H1 (cell line): ENCODE data around the gene ZBTB34. TPM values are rescaled to one million over a fixed set of nuclear protein-coding genes. Genes with fewer than 3 reads are reported as not detected.

Experiments used
- CTCF ChIA-PET: fragments of 300-600 bp; sonication (Branson Sonifier 250); formaldehyde crosslinking; loops from one replicate; lab custom pipeline; 2021; ENCODE audit not compliant: partially characterized antibody; lab: Charles Lee
- POLR2A ChIA-PET: fragments of 300-600 bp; sonication (Branson Sonifier 250); formaldehyde crosslinking; loops from one replicate; lab custom pipeline; 2021; ENCODE audit warnings: inconsistent platforms; ENCODE audit not compliant: partially characterized antibody; lab: Charles Lee
- DNase-seq, 2 experiments: peaks; one replicate each; pipeline versions ENCODE4 v3.0.0 to v3.0.0-alpha.2; 2010 to 2022; ENCODE audit warnings: low spot score in 2 of 2, low read depth in 1 of 2, mixed read lengths in 1 of 2
- FAIRE-seq: peaks from 2 replicates; lab custom pipeline; 2011; peaks lifted over from hg19 to GRCh38; lab: Jason Lieb, UNC
- H2AFZ ChIP-seq: 2 replicates; pipeline ENCODE4 v1.8.1; 2012; ENCODE audit warnings: low read length, inconsistent platforms
- H2AK5ac ChIP-seq: 2 replicates; pipeline ENCODE4 v1.6.1; 2013; ENCODE audit warnings: low read depth, low read length
- H2BK120ac ChIP-seq: replicated peaks from 2 replicates; pipeline ENCODE3; 2013; ENCODE audit warnings: low read depth, low read length, inconsistent platforms
- H2BK12ac ChIP-seq: 2 replicates; pipeline ENCODE4 v1.6.1; 2013; ENCODE audit warnings: low read depth, low read length
- H2BK15ac ChIP-seq: 2 replicates; pipeline ENCODE4 v1.6.1; 2013; ENCODE audit warnings: low read length
- H2BK20ac ChIP-seq: 2 replicates; pipeline ENCODE4 v1.6.1; 2013; ENCODE audit warnings: low read length
- H2BK5ac ChIP-seq: 2 replicates; pipeline ENCODE4 v1.6.1; 2013; ENCODE audit warnings: low read depth, low read length
- H3K14ac ChIP-seq: 2 replicates; pipeline ENCODE4 v1.6.1; 2013; ENCODE audit warnings: inconsistent platforms; ENCODE audit not compliant: insufficient read length
- H3K18ac ChIP-seq: 2 replicates; pipeline ENCODE4 v1.6.1; 2013; ENCODE audit warnings: low read length; ENCODE audit errors: extremely low read depth
- H3K23ac ChIP-seq: 2 replicates; pipeline ENCODE4 v1.6.1; 2013; ENCODE audit warnings: inconsistent platforms; ENCODE audit not compliant: insufficient read length
- H3K23me2 ChIP-seq: 2 replicates; pipeline ENCODE4 v1.6.1; 2013; ENCODE audit warnings: low read depth, low read length
- H3K27ac ChIP-seq: 2 replicates; pipeline ENCODE4 v1.6.1; 2011; ENCODE audit warnings: low read depth, low read length, inconsistent platforms
- H3K27me3 ChIP-seq, 4 experiments: replicated peaks in 1 of 4; 1 replicate in 1 of 4; 2 replicates in 3 of 4; pipeline versions ENCODE4 v1.6.1 to v1.8.1; 2011 to 2013; ENCODE audit warnings: low read length in 3 of 4, mild to moderate bottlenecking in 3 of 4, inconsistent platforms in 2 of 4, mixed read lengths in 2 of 4, moderate library complexity in 1 of 4; ENCODE audit not compliant: control insufficient read depth in 3 of 4, insufficient read depth in 3 of 4; ENCODE audit errors: extremely low read depth in 1 of 4
- H3K36me3 ChIP-seq, 4 experiments: 2 replicates each; pipeline versions ENCODE4 v1.6.1 to v1.8.1; 2011 to 2013; ENCODE audit warnings: mild to moderate bottlenecking in 4 of 4, low read length in 3 of 4, moderate library complexity in 2 of 4, control low read depth in 1 of 4, inconsistent platforms in 1 of 4; ENCODE audit not compliant: insufficient read depth in 4 of 4, control insufficient read depth in 2 of 4
- H3K4ac ChIP-seq: replicated peaks from 2 replicates; pipeline ENCODE3; 2013; ENCODE audit warnings: low read length, low read depth, mixed read lengths, inconsistent platforms; ENCODE audit not compliant: insufficient read length
- H3K4me1 ChIP-seq, 4 experiments: replicated peaks in 1 of 4; 1 replicate in 1 of 4; 2 replicates in 3 of 4; pipeline versions ENCODE4 v1.6.1 to v1.8.1; 2011 to 2013; ENCODE audit warnings: low read length in 3 of 4, inconsistent platforms in 2 of 4, mixed read lengths in 1 of 4; ENCODE audit not compliant: insufficient read depth in 4 of 4, control insufficient read depth in 3 of 4
- H3K4me2 ChIP-seq, 2 experiments: 2 replicates each; pipeline versions ENCODE4 v1.6.1 to v1.8.1; 2011 to 2013; ENCODE audit warnings: low read depth in 2 of 2, low read length in 2 of 2, control low read depth in 1 of 2, inconsistent platforms in 1 of 2, mild to moderate bottlenecking in 1 of 2; ENCODE audit not compliant: insufficient read depth in 1 of 2
- H3K4me3 ChIP-seq, 4 experiments: fragments of 200-600, 300-600 bp in 1 of 4; sonication (generic), shearing (Covaris generic), sonication (Bioruptor Twin) in 1 of 4; 2 replicates each; pipeline versions ENCODE4 v1.5.1 to v1.8.1; 2011 to 2016; ENCODE audit warnings: low read length in 4 of 4, low read depth in 3 of 4, control low read depth in 2 of 4, inconsistent platforms in 2 of 4, mild to moderate bottlenecking in 2 of 4, mixed read lengths in 1 of 4, moderate library complexity in 1 of 4; ENCODE audit not compliant: insufficient read depth in 2 of 4; ENCODE audit errors: extremely low read depth in 1 of 4
- H3K56ac ChIP-seq: replicated peaks from 2 replicates; pipeline ENCODE3; 2013; ENCODE audit warnings: low read depth, mild to moderate bottlenecking, mixed read lengths, low read length, inconsistent platforms; ENCODE audit not compliant: insufficient read length
- H3K79me1 ChIP-seq: 2 replicates; pipeline ENCODE4 v1.6.1; 2013; ENCODE audit warnings: low read depth, low read length, control low read depth
- H3K79me2 ChIP-seq, 2 experiments: 2 replicates each; pipeline versions ENCODE4 v1.6.1 to v1.8.1; 2012 to 2013; ENCODE audit warnings: low read length in 2 of 2, mild to moderate bottlenecking in 2 of 2, inconsistent platforms in 1 of 2; ENCODE audit not compliant: insufficient read depth in 2 of 2, control insufficient read depth in 1 of 2
- H3K9ac ChIP-seq, 4 experiments: replicated peaks in 1 of 4; 1 replicate in 1 of 4; 2 replicates in 3 of 4; pipeline versions ENCODE4 v1.6.1 to v1.8.1; 2011 to 2013; ENCODE audit warnings: low read depth in 3 of 4, low read length in 3 of 4, control low read depth in 2 of 4, mild to moderate bottlenecking in 2 of 4, moderate library complexity in 2 of 4, inconsistent platforms in 1 of 4; ENCODE audit errors: extremely low read depth in 1 of 4
- H3K9me3 ChIP-seq, 2 experiments: 2 replicates each; pipeline versions ENCODE4 v1.6.1 to v1.8.1; 2012 to 2013; ENCODE audit warnings: mild to moderate bottlenecking in 2 of 2, moderate library complexity in 2 of 2, control low read depth in 1 of 2, inconsistent platforms in 1 of 2, low read depth in 1 of 2, low read length in 1 of 2, mixed read lengths in 1 of 2; ENCODE audit not compliant: insufficient read depth in 2 of 2
- H4K20me1 ChIP-seq, 2 experiments: replicated peaks in 1 of 2; 2 replicates each; pipeline versions ENCODE3 to v1.8.1; 2011 to 2013; ENCODE audit warnings: inconsistent platforms in 2 of 2, low read length in 2 of 2, mild to moderate bottlenecking in 1 of 2; ENCODE audit not compliant: insufficient read depth in 2 of 2, control insufficient read depth in 1 of 2
- H4K5ac ChIP-seq: 2 replicates; pipeline ENCODE4 v1.6.1; 2013; ENCODE audit warnings: low read length, low read depth, mixed read lengths, inconsistent platforms; ENCODE audit not compliant: insufficient read length
- H4K8ac ChIP-seq: 2 replicates; pipeline ENCODE4 v1.8.0; 2013; ENCODE audit warnings: mild to moderate bottlenecking, moderate library complexity, low read length, inconsistent platforms; ENCODE audit not compliant: insufficient read depth; ENCODE audit errors: extremely low read depth
- H4K91ac ChIP-seq: replicated peaks from 2 replicates; pipeline ENCODE3; 2013; ENCODE audit warnings: low read length, mixed read lengths, inconsistent platforms; ENCODE audit not compliant: insufficient read length
- CTCF ChIP-seq, 3 experiments: IDR thresholded peaks; 1 replicate in 2 of 3; 2 replicates in 1 of 3; pipeline versions ENCODE4 v1.5.1 to v1.6.1; 2011; ENCODE audit warnings: low read length in 3 of 3, mild to moderate bottlenecking in 3 of 3, inconsistent platforms in 2 of 3, low read depth in 1 of 3, moderate library complexity in 1 of 3; ENCODE audit not compliant: insufficient read depth in 1 of 3; ENCODE audit errors: control extremely low read depth in 1 of 3
- KDM4A ChIP-seq: IDR thresholded peaks from one replicate; pipeline ENCODE4 v1.7.1; 2012; ENCODE audit warnings: low read depth, mild to moderate bottlenecking, moderate library complexity, low read length, inconsistent platforms; ENCODE audit not compliant: severe bottlenecking
- RAD21 ChIP-seq, 2 experiments: IDR thresholded peaks in 1 of 2; conservative IDR thresholded peaks in 1 of 2; 2 replicates each; pipeline ENCODE4 v1.6.1; 2011; ENCODE audit warnings: low read depth in 2 of 2, low read length in 2 of 2, improper control_type of control experiment in 1 of 2, inconsistent platforms in 1 of 2, mild to moderate bottlenecking in 1 of 2, moderate library complexity in 1 of 2
- SP1 ChIP-seq: IDR thresholded peaks from 2 replicates; pipeline ENCODE4 v1.6.1; 2011; ENCODE audit warnings: low read depth, low read length
- WGBS, 2 experiments: shearing (Covaris generic) in 1 of 2; methylation state at CpG; one replicate each; pipeline versions ENCODE4 v1.1.6 to v1.1.7; 2013 to 2015; ENCODE audit warnings: low lambda C conversion rate in 2 of 2, mixed read lengths in 2 of 2, inconsistent platforms in 1 of 2, low coverage in 1 of 2, missing lambda C conversion rate in 1 of 2; ENCODE audit not compliant: insufficient replicate concordance in 2 of 2, insufficient coverage in 1 of 2, insufficient read length in 1 of 2; ENCODE audit errors: extremely low coverage in 1 of 2, missing lambda C conversion rate in 1 of 2; 5-methylcytosine and 5-hydroxymethylcytosine counted together
- polyA plus RNA-seq, 7 experiments: library from polyadenylated mRNA; depleted of rRNA in 3 of 7; stranded (reverse) in 5 of 7; unstranded in 2 of 7; fragments of >200 nt in 5 of 7; fragments of 200-250 nt in 2 of 7; gene quantifications; 1 replicate in 5 of 7; 2 replicates in 1 of 7; 4 replicates in 1 of 7; pipeline versions ENCODE4 v1.2.1 to v1.2.3, GENCODE V29; 2011 to 2013; ENCODE audit warnings: missing spikeins in 2 of 7, mixed read lengths in 2 of 7
- total RNA-seq: library from RNA; stranded (reverse); fragmentation: NEBNext Ultra II Directional; extraction: Animal tissue kit (Norgen Biotek cat#: 25700); gene quantifications from 2 replicates; pipeline ENCODE4 v1.2.1, GENCODE V29; 2021

Gene ZBTB34
- total and polyA plus RNA-seq, 2 of the 8 experiments (the other 6 are each of a cell fraction or from before 2014, with no cell fraction given), result 8.2 to 15.9 TPM

DNA sequence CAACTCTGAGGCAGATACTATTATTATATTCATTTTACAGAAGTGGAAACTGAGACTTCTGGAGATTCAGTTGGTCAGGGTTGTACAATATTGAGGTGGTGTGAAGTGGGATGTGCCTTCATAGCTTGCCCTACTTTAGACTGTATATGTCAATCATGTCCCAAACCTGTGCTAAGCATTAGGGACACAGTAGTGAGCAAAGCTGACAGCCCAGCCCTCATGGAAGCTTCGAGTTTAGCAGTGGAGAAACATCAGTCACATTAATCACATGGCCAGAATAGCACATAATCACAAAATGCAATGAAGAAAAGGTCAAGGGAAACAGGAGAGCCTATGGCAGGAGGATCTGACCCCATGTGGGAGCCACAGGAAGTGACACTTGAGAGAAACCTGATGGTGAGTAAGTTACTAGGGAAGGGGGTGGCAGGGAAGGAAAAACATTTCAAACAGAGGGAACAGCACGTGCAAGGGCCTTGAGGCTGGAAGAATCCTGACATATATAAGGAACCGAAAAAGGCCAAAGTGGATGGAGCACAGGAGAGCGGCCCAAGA lies 33.7 kb downstream of the ZBTB34 start:
- Histone ChIP-seq H3K56ac (no peak overlapping the region), H2AFZ (no peak overlapping the region), H3K27me3 (no peaks in the 10 kb centered on the region), H2BK120ac (no peak overlapping the region), H2BK20ac (no peak overlapping the region), H3K4me1 (no peaks in the 10 kb centered on the region), H3K14ac (no peak overlapping the region), H2BK5ac (no peak overlapping the region), H3K4me3 (no peak overlapping the region), H3K79me1 (no peaks in the 10 kb centered on the region), H3K9ac (no peak overlapping the region), H3K23me2 (no peaks in the 10 kb centered on the region; the same call in 1 of the 2 replicates), H3K23ac (no peak overlapping the region), H3K18ac (no peak overlapping the region), H3K9me3 (no peaks in the 10 kb centered on the region), H3K27ac (no peak overlapping the region), H2AK5ac (no peak overlapping the region), H4K5ac (no peak overlapping the region), H2BK15ac (no peak overlapping the region), H3K4ac (no peak overlapping the region), H4K8ac (no peak overlapping the region), H4K91ac (no peak overlapping the region), H3K79me2 (no peaks in the 10 kb centered on the region), H3K36me3 (no peaks in the 10 kb centered on the region), H4K20me1 (no peaks in the 10 kb centered on the region), H3K4me2 (no peak overlapping the region), H2BK12ac (no peak overlapping the region)
- FAIRE-seq, result no peak
- ChIA-PET CTCF (interaction anchor here (0.7 to 2.8 kb wide), 8 partner anchors 8 to 75 kb away, joined by 3 to 18 read pairs (median 4); no protein-coding TSS in a partner anchor), POLR2A (no interaction called here)
- 0 out of 4 replicates have a peak, but pooled peaks of 1 of the 2 experiments have one; percentile 2 for TF ChIP-seq RAD21 (IDR thresholded peaks at IDR 0.05 in 1 of 2, conservative IDR thresholded peaks at IDR 0.05 in 1 of 2; ENCODE audit: low read depth in 2 of 2, low read length in 2 of 2)
- no peak for TF ChIP-seq KDM4A
- no peak for TF ChIP-seq SP1
- peak in 1 of 3 experiments; percentile 6; a peak in 1 of 4 replicates for TF ChIP-seq CTCF (IDR thresholded peaks at IDR 0.05; ENCODE audit: control extremely low read depth in 1 of 3, insufficient read depth in 1 of 3, low read depth in 1 of 3, low read length in 3 of 3)
- WGBS, 2 experiments, result 83% methylated on average over 4 of the region's 4 CpGs; no CpG with 5 or more reads in 1 of the 2 experiments
- no peak for DNase-seq
